GM12892 (cell line): ENCODE data around the gene SORBS1.

ENCODE experiments used
- POLR2A ChIP-seq: IDR thresholded peaks from 2 replicates; pipeline ENCODE4 v1.6.1; 2011; ENCODE audit warnings: low read depth, low read length, control low read depth
- POLR2AphosphoS5 ChIP-seq: IDR thresholded peaks from 2 replicates; pipeline ENCODE4 v1.6.1; 2011; ENCODE audit warnings: low read depth, low read length, control low read depth

DNA sequence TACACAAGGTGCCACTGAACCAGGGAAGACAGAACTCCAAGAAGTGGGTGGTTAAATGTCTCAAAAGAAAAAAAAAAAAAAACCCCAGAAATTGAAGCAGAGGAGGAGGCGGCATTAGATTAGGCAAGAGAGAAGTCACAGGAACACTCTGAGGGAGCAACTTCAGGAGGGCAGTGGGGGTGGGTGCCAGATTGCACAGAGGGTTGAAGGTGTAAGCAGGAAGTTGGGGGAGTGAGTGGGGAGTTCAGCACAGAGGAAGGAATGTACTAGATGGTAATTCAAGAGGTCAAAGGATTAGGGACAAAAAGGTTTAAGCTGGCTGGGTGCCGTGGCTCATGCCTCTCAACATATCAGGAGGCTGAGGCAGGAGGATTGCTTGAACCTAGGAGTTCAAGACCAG lies 160.4 kb downstream of the SORBS1 start:
- TF ChIP-seq POLR2A (no peak), POLR2AphosphoS5 (no peak)
